Measurements from ENCODE around the gene LYG1. TPM values are rescaled to one million over a fixed set of nuclear protein-coding genes. Genes with fewer than 3 reads are reported as not detected.
"Not testable (repeated sequence)": the region's sequence is repeated elsewhere in the genome, so short reads cannot be mapped to it uniquely, and the experiment has no call there.

LYG1 gene
- total RNA-seq, 4 donors from 2014 or later: 2.8 to 3.8 (median 3.5) TPM

DNA sequence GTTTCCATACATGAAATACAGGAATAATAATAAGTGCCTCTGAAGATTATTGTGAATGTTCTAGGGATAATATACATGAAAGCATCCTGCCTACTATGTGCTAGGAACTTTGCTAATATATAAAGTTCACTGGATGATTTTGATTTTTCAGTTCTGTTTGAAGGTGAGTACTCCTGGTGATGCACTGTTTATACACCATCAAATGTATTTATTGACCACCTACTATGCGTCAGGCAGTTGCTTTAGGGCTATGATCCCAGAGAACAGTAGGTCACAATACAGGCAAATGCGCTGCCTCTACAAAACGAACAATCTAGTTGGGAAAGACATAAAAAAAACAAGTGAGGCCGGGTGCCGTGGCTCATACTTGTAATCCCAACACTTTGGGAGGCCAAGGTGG, 24.4 kb upstream of the LYG1 start:
- TF ChIP-seq, protein P1, sequence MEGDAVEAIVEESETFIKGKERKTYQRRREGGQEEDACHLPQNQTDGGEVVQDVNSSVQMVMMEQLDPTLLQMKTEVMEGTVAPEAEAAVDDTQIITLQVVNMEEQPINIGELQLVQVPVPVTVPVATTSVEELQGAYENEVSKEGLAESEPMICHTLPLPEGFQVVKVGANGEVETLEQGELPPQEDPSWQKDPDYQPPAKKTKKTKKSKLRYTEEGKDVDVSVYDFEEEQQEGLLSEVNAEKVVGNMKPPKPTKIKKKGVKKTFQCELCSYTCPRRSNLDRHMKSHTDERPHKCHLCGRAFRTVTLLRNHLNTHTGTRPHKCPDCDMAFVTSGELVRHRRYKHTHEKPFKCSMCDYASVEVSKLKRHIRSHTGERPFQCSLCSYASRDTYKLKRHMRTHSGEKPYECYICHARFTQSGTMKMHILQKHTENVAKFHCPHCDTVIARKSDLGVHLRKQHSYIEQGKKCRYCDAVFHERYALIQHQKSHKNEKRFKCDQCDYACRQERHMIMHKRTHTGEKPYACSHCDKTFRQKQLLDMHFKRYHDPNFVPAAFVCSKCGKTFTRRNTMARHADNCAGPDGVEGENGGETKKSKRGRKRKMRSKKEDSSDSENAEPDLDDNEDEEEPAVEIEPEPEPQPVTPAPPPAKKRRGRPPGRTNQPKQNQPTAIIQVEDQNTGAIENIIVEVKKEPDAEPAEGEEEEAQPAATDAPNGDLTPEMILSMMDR (IDR thresholded peaks at IDR 0.05): no peak
- TF ChIP-seq POLR2A (IDR thresholded peaks at IDR 0.05): no peak
- Histone ChIP-seq H3K27ac (no peak overlapping the region), H3K4me1 (no peaks in the 10 kb centered on the region), H3K4me3 (no peak overlapping the region), H3K9me3 (no peaks in the 10 kb centered on the region), H3K36me3 (peaks cover 0 to 97% (median 0%) of the 10 kb centered on the region in 3 donors), H3K27me3 (no peaks in the 10 kb centered on the region)
- DNase-seq: no peak

GRCh38 chr2:99317873-99318200, 16.8 kb upstream of the LYG1 start:
- H3K27ac ChIP-seq, H3K9me3 ChIP-seq: not testable (repeated sequence)
- peaks cover 0 to 61% (median 0%) of the 10 kb centered on the region in 3 donors for H3K36me3 ChIP-seq

DNA sequence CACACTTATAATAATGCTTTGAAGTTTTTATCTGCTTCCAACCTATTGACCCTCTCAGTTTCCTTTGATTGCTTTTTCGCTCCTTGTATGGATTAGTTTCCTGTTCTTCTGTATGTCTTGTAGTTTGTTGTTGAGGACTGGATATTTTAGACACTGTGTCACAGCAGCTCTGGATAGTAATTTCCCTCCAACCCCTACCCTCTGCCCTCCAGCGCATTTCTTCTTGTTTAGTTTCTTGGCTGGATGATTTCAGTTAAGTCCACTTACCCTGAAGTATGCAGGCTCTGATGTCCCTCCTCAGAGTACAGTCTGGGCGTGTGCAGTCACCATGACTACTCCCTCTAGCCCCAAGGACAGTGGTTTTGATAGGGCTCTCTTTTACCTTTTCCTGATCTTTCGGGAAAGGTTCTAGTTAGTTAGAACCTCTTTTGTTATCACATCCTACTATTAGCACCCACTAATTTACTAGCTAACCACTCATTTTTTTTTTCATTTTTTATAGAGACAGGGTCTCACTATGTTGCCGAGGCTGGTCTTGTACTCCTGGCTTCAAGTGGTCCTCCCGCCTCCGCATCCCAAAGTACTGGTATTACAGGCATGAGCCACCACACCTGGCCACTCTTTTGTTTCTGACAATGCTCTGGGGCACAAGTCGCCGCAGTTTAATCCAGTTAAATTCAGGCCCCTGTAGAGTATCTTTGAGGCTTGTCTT, 16.3 kb upstream of the LYG1 start:
- H3K27ac ChIP-seq: no peak overlapping the region
- H3K36me3 ChIP-seq: peaks cover 0 to 56% (median 0%) of the 10 kb centered on the region in 3 donors
- H3K27me3 ChIP-seq: no peaks in the 10 kb centered on the region
- no peaks in the 10 kb centered on the region for H3K4me1 ChIP-seq
- H3K4me3 ChIP-seq: no peak overlapping the region
- DNase-seq: no peak
- no peaks in the 10 kb centered on the region for H3K9me3 ChIP-seq
- TF ChIP-seq POLR2A (IDR thresholded peaks at IDR 0.05): no peak
- TF ChIP-seq, protein P1 (IDR thresholded peaks at IDR 0.05): no peak

More at GRCh38 chr2:99317873-99318200, 16.8 kb upstream of the LYG1 start:
- H3K4me3 ChIP-seq, H3K4me1 ChIP-seq, DNase-seq, H3K27me3 ChIP-seq: not testable (repeated sequence)

DNA sequence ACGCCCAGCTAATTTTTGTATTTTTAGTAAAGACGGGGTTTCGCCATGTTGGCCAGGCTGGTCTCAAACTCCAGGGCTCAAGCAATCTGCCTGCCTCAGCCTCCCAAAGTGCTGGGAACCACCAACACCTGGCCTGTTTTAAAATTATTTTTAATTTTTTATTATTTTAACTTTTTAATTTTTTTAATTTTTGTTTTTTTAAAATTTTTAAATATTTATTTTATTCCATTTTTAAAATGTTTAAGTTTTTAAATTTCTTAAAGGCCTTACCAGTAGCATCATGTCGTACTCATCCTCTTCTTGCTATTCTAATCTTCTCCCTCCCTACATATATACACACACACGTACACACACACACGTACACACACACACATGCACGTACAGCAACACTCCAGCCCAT, 1.4 kb downstream of the LYG1 start:
- Histone ChIP-seq H3K4me3 (no peak overlapping the region), H3K36me3 (peaks cover 0 to 7% (median 0%) of the 10 kb centered on the region in 3 donors), H3K27me3 (no peaks in the 10 kb centered on the region), H3K27ac (no peak overlapping the region), H3K9me3 (no peaks in the 10 kb centered on the region), H3K4me1 (no peaks in the 10 kb centered on the region)
- no peak for DNase-seq
- TF ChIP-seq, protein P1 (IDR thresholded peaks at IDR 0.05): no peak
- no peak for TF ChIP-seq POLR2A (IDR thresholded peaks at IDR 0.05)

DNA sequence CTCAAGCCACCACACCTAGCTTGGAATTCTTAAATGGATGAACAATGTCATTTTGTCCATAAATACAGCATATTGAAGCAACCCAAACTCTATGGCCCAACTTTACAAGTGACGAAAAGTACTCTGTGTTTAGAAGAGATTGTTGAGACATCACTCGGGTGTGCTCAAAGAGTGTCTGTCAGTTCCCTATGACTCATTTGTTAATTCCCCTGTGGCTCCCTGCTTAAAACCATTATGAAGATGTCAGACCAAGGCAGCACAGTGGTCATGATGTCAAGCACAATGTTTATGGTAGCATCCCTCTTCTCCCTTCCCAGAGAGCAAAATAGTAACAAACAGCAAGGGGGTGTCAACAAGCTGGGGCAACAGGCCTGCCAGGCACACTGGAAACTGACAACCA, 3.0 kb downstream of the LYG1 start:
- TF ChIP-seq, protein P1 (IDR thresholded peaks at IDR 0.05): no peak
- no peak for TF ChIP-seq POLR2A (IDR thresholded peaks at IDR 0.05)
- Histone ChIP-seq H3K4me3 (no peak overlapping the region), H3K36me3 (peaks cover 0 to 7% (median 0%) of the 10 kb centered on the region in 3 donors), H3K27ac (no peak overlapping the region), H3K27me3 (no peaks in the 10 kb centered on the region), H3K9me3 (no peaks in the 10 kb centered on the region), H3K4me1 (no peaks in the 10 kb centered on the region)
- no peak for DNase-seq

- no peak for DNase-seq
- Histone ChIP-seq H3K27me3 (no peaks in the 10 kb centered on the region), H3K36me3 (no peaks in the 10 kb centered on the region), H3K27ac (no peak overlapping the region), H3K4me1 (no peaks in the 10 kb centered on the region), H3K4me3 (no peak overlapping the region), H3K9me3 (no peaks in the 10 kb centered on the region)
- no peak for TF ChIP-seq POLR2A (IDR thresholded peaks at IDR 0.05)
- TF ChIP-seq, protein P1 (IDR thresholded peaks at IDR 0.05): no peak
Measured at GRCh38 chr2:99285526-99285925, 15.5 kb downstream of the LYG1 start.

Data from Peyer's patch (tissue), 4 donors.